GM19397 (cell line): ENCODE measurements around the gene DMP1.

Source experiments
- ATAC-seq: cut with Tn5 transposase; IDR thresholded peaks from one replicate; pipeline ENCODE4 v1.9.1; 2021; ENCODE audit warnings: mild to moderate bottlenecking, moderate library complexity; ENCODE audit not compliant: unreplicated experiment

Gene DMP1

DNA sequence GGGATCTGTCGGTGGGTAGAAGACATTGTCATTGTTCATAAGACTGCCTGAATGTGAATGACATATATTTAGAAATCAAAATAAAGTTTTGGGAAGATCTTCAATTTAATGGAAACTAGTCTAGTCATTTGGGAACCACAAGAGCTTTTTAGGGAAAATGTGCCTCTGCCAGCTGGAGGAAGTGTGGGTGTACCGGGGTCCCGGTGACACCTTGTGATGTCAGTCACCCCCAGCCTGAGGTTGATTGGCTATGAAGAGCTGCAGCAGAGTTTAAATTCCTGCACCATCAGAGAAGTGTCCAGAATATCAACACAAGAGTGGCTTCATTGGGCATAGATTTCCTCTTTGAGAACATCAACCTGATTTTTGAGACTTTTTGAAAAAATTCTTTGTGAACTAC, at the start of gene DMP1:
DMP1 (plus strand) TSS at position 301 of the 400 bp plus-strand sequence. CDS start 6,213 bp downstream, outside the sequence.
- ATAC-seq, result no peak

DNA sequence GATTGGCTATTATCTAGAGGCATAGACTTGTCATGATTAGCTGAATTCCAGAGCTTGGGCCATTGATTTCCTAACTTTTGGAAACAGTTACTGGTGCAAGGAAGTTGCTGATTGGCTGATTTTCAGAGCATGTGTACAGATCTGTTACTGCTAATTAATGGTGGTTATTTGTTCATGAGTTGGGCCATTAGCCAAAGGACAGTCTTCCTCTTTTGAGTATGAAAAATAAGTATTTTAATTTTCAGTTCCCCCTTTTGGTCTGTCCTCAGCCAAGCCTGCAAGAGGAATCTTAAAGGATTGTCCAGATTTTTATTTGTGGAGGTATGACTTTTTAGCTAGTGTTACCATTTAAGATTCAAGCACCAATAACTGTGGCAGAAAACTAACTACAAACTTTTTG, 48.7 kb upstream of the DMP1 start:
- no peak for ATAC-seq

DNA sequence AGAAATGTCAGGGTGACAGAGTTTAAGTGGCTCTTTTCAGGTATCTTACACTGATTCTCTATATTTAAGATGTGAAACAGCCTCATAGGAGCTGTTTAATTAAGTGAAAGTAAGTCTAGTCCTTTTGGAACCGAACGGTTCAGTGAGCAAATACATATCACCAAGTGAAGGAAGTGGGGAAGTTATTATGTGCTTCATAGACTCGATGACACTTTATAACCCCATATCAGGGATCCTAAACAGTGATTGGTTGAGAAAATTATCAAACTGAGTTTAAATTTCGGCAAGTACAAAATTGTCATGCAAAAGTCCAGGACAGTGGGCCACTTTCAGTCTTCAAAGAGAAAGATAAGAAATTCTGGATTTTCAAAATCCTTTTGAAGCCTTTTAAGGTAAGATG, 41.9 kb upstream of the DMP1 start, which contains the start of gene DSPP:
DSPP (plus strand) TSS at position 301 of the 400 bp plus-strand sequence. CDS start 2,380 bp downstream, outside the sequence.
- ATAC-seq, result no peak

- no peak for ATAC-seq
These were observed 35.7 kb upstream of the DMP1 start for GRCh38 chr4:87614292-87614890.

- ATAC-seq, result no peak
These were observed 33.8 kb upstream of the DMP1 start for GRCh38 chr4:87616268-87616667.

DNA sequence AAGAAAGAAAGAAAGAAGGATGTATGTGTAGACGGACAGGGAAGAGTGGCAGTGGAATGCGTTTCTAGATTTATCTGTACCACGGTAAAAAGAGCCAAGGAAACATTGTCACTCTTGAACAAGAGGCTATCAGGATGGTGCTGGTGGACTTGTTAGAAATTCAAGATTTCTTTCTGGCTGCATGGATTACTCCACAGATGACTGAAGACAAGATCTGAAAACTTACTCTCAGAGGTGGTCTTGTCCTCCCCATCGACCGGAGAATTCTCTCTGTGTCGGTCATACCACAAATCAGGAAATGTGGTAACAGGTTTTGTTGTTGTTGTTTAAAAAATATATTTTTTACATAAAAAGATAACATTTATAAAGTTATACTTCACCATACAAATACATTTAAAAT, 30.0 kb upstream of the DMP1 start:
- ATAC-seq, result no peak

- no peak for ATAC-seq
These were observed 29.6 kb upstream of the DMP1 start for GRCh38 chr4:87620491-87620890.

DNA sequence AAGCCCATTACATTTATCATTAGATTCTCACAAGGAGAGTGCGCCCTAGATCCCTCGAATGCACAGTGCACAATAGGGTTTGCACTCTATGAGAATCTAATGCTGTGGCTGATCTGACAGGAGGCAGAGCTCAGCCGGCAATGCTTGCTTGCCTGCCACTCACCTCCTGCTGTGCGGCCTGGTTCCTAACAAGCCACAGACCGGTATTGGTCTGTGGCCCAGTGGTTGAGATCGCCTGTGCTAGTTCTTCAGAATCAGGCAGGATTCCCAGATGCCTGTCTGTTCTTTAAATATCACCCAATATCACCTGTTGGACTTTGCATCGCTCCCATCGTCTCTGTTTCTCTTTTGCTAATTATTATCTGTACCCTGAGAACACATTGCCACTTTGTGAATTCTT, 27.8 kb upstream of the DMP1 start:
- ATAC-seq, result no peak

- no peak for ATAC-seq
These were observed 25.4 kb upstream of the DMP1 start for GRCh38 chr4:87624698-87625097.

GRCh38 chr4:87631668-87632067, 18.4 kb upstream of the DMP1 start:
- ATAC-seq, result no peak

- no peak for ATAC-seq
These were observed 17.6 kb upstream of the DMP1 start for GRCh38 chr4:87632469-87632868.

- no peak for ATAC-seq
These were observed 16.8 kb upstream of the DMP1 start for GRCh38 chr4:87633243-87633642.

DNA sequence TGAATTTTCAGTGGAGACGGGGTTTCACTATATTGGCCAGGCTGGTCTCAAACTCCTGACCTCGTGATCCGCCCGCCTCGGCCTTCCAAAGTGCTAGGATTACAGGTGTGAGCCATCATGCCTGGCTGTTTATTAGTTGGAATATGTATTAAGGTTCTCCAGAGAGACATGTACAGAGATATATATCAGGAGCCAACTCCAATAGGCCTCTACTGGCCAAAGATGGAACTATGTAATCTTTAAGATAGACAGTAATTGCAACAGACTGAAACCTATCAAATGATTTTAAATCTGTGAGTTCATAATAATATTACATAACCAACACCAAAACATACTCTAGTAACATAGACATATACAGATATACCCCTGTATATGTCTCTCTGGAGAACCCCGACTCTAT, 5.8 kb upstream of the DMP1 start:
- ATAC-seq, result no peak

DNA sequence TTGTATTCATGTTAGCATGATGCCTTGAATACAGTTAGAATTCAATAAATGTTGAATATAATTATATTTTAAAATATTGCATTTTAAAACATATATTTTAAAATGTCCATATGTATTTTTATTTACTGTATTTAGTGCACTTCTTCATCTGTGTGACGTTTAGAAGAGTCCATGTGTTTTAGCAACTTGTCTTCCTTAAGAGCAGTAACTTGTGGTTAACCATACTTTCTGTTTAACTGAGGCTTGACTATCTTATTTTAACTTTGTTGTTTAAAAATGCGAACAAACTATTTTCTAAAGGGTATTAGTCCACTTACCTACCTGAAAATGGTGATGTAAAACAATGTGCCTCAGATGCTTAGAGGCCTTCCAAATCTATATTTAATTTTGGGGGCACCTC, 858 bp downstream of the DMP1 start:
- no peak for ATAC-seq

- ATAC-seq, result no peak
These were observed 1.9 kb downstream of the DMP1 start for GRCh38 chr4:87651941-87652340.

GRCh38 chr4:87654487-87655044, 4.5 kb downstream of the DMP1 start:
- no peak for ATAC-seq

- no peak for ATAC-seq
These were observed 7.4 kb downstream of the DMP1 start for GRCh38 chr4:87657525-87657924.

DNA sequence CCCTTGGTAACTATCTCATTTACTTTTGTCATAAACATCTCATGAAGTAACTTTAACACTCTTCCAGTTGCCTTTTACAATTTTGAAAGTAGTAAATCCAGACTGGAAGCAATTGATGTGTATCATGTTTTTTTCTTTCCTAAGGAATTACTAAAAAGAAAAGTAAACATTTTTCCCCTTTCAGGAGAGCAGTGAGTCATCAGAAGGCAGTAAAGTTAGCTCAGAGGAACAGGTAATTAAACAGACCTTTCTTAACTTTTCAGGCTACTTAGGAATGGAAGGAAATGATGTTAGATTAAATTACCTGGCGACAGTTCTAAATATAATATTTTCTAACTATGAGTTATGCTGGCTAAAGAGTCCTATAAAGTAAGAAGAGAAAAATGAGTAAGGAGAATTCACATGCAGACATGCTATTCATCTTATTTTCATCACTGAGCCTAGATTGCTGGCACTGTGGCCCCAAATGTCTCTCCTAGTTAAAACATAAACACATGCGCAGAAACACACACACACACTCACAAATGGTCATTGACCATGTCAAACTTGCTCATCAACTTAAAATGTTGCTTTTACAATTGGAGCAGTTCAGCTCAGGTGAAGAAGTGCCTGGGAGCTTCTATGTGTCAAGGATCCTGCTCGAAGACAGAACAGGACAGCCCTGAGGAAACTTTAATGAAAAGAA, 9.3 kb downstream of the DMP1 start:
- no peak for ATAC-seq

DNA sequence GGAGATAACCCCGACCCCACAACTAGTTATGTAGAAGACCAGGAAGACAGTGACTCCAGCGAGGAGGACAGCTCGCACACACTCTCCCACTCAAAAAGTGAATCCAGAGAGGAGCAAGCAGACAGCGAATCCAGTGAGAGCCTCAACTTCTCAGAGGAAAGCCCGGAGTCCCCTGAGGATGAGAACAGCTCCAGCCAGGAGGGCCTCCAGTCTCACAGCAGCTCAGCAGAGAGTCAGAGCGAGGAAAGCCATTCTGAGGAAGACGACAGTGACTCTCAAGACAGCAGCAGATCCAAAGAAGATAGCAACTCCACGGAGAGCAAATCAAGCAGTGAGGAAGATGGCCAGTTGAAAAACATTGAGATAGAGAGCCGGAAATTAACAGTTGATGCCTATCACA, 12.8 kb downstream of the DMP1 start:
- ATAC-seq, result no peak

DNA sequence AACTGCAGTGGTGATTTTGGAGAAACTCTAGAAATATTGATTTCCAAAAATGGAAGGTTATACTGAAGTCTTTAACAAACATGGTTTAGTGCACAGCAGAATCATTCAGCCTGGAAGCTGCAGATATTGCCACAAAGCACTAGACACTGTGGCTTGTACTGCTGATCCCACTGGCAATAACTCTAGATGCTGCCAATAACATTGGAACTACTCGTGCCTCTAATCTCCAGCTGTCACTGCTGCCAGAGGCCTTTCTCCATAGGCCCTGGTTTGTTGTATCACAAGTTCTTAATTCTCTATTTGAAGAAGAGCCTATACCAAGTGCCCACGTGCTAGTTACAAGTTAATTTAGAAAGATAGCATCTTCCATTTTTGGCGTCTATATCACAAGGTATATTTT, 19.3 kb downstream of the DMP1 start:
- ATAC-seq, result no peak

DNA sequence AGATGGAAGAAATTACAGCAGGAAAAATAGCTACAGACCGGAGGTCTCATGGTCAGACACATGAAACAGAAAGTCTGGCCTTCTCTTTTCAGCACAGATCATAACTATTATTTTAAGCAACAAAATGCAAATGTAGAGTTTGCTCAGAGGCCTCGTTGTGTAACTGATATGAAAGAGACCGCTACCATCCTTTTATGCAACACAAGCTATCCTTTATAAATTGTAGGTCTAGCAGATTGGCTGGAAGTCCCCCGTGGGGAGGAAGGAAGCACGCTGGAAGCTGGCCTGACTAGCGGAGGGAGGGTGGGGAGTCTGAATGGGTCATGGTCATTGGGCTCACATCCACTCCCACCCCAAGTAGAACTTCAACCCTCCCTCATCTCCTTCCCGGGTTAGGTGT, 27.7 kb downstream of the DMP1 start:
- ATAC-seq, result peak; percentile 61

- ATAC-seq, result no peak
These were observed 29.5 kb downstream of the DMP1 start for GRCh38 chr4:87679449-87680169.
